T-cell (primary cell): Measurements from ENCODE around the gene ERI3. TPM values are rescaled to one million over a fixed set of nuclear protein-coding genes. Genes with fewer than 3 reads are reported as not detected.

ENCODE experiments used
- ATAC-seq, 4 experiments: fragments of 200-7000 bp in 3 of 4; fragments of 150-1000 bp in 1 of 4; cut with Tn5 transposase; replicated peaks in 1 of 4; 1 replicate in 3 of 4; 2 replicates in 1 of 4; pipeline ENCODE4 v1.10.0; 2021; ENCODE audit warnings: moderate library complexity in 3 of 4, mild to moderate bottlenecking in 2 of 4, moderate number of reproducible peaks in 1 of 4
- CTCF ChIA-PET, 2 donors: fragments of 300-600 bp; sonication (Branson Sonifier 250); formaldehyde crosslinking; loops; one replicate each; lab custom pipeline; 2022; ENCODE audit warnings: antibody characterized with exemption in 2 of 2; lab: Charles Lee
- POLR2A ChIA-PET, 2 donors: fragments of 300-600 bp; sonication (Branson Sonifier 250); formaldehyde crosslinking; loops; one replicate each; lab custom pipeline; 2022; ENCODE audit warnings: antibody characterized with exemption in 2 of 2; lab: Charles Lee
- DNase-seq, 35 experiments: peaks; one replicate each; pipeline versions ENCODE4 v3.0.0 to v3.0.0-alpha.2; 2013 to 2023
- H3K27ac ChIP-seq: one replicate; pipeline ENCODE4 v1.5.1; 2013; ENCODE audit warnings: low read length
- H3K27me3 ChIP-seq, 2 experiments: replicated peaks in 1 of 2; 1 replicate in 1 of 2; 2 replicates in 1 of 2; pipeline versions ENCODE4 v1.6.1 to v1.7.0; 2013; ENCODE audit warnings: low read length in 1 of 2, mixed read lengths in 1 of 2; ENCODE audit not compliant: control insufficient read depth in 2 of 2, insufficient read depth in 2 of 2; ENCODE audit errors: extremely low read depth in 1 of 2
- H3K36me3 ChIP-seq, 2 donors: 1 replicate in 1 of 2; 2 replicates in 1 of 2; pipeline versions ENCODE4 v1.6.1 to v1.7.0; 2013; ENCODE audit warnings: low read length in 1 of 2; ENCODE audit not compliant: control insufficient read depth in 2 of 2, insufficient read depth in 1 of 2; ENCODE audit errors: extremely low read depth in 1 of 2
- H3K4me1 ChIP-seq, 2 experiments: 1 replicate in 1 of 2; 2 replicates in 1 of 2; pipeline versions ENCODE4 v1.6.1 to v1.7.0; 2013; ENCODE audit warnings: low read length in 2 of 2, mixed read lengths in 1 of 2; ENCODE audit not compliant: insufficient read depth in 2 of 2, control insufficient read depth in 1 of 2; ENCODE audit errors: extremely low read depth in 1 of 2
- H3K4me3 ChIP-seq, 2 donors: 1 replicate in 1 of 2; 2 replicates in 1 of 2; pipeline versions ENCODE4 v1.5.1 to v1.7.0; 2013; ENCODE audit warnings: mild to moderate bottlenecking in 2 of 2, low read length in 1 of 2, moderate library complexity in 1 of 2; ENCODE audit not compliant: control insufficient read depth in 1 of 2; ENCODE audit errors: extremely low read depth in 1 of 2
- H3K9me3 ChIP-seq: 2 replicates; pipeline ENCODE4 v1.7.0; 2013
- H3K27ac Mint-ChIP-seq, 2 donors: one replicate each; pipeline ENCODE4 v1.8.0; 2020 to 2021; ENCODE audit warnings: mild to moderate bottlenecking in 2 of 2, mixed read lengths in 2 of 2
- H3K27me3 Mint-ChIP-seq, 2 donors: one replicate each; pipeline ENCODE4 v1.8.0; 2021 to 2022; ENCODE audit warnings: mixed read lengths in 2 of 2
- H3K36me3 Mint-ChIP-seq: one replicate; pipeline ENCODE4 v1.8.0; 2021; ENCODE audit warnings: mixed read lengths
- H3K4me1 Mint-ChIP-seq, 3 donors: one replicate each; pipeline ENCODE4 v1.8.0; 2020 to 2022; ENCODE audit warnings: mixed read lengths in 3 of 3, mild to moderate bottlenecking in 1 of 3
- H3K4me3 Mint-ChIP-seq, 3 donors: one replicate each; pipeline ENCODE4 v1.8.0; 2020 to 2022; ENCODE audit warnings: mild to moderate bottlenecking in 3 of 3, mixed read lengths in 3 of 3, moderate library complexity in 3 of 3
- H3K9me3 Mint-ChIP-seq, 3 donors: one replicate each; pipeline ENCODE4 v1.8.0; 2020 to 2022; ENCODE audit warnings: mixed read lengths in 3 of 3
- whole genome bisulfite sequencing: methylation state at CpG from one replicate; pipeline ENCODE4 v1.1.5; 2013; ENCODE audit warnings: missing lambda C conversion rate; ENCODE audit not compliant: insufficient coverage; 5-methylcytosine and 5-hydroxymethylcytosine counted together
- total RNA-seq, 35 experiments: library from RNA in 6 of 35; stranded (reverse) in 6 of 35; fragments of 120-200 nt in 1 of 35; gene quantifications; one replicate each; pipeline versions ENCODE4 v1.2.1 to v1.2.4 and lab custom pipeline; 2013 to 2026

Gene ERI3
- total RNA-seq, 5 donors from 2014 or later (not counting 1 experiment from before 2014, with no cell fraction given): 29.3 to 39.4 (median 33.0) TPM

DNA sequence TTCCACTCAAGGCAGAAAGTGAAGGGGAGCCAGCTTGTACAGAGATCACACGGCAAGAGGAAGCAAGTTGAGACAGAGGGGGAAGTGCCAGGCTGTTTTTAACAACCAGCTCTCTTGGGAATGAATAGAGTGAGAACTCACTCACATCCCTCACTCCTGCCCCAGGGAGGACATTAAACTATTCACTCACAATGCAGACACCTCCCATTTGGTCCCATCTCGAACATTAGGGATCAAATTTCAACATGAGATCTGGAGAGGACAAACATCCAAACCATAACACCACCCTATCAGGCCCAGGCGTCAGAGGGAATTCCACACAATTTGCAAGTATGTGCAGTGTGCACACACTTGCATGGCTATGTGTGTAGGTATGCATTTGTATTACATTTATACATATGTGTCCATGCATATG is 79.1 kb downstream of the ERI3 start:
- Histone ChIP-seq H3K27me3 (no peaks in the 10 kb centered on the region), H3K27ac (no peak overlapping the region), H3K36me3 (no peaks in the 10 kb centered on the region), H3K9me3 (no peaks in the 10 kb centered on the region), H3K4me1 (peaks cover 3 to 22% of the 10 kb centered on the region in 2 experiments), H3K4me3 (no peak overlapping the region)
- ChIA-PET CTCF (no interaction called here), POLR2A (no interaction called here)
- Mint-ChIP-seq H3K9me3 (no peaks in the 10 kb centered on the region), H3K4me1 (peaks cover 15 to 39% (median 26%) of the 10 kb centered on the region in 3 donors), H3K27me3 (no peaks in the 10 kb centered on the region), H3K4me3 (no peak overlapping the region), H3K36me3 (peaks cover 15% of the 10 kb centered on the region), H3K27ac (no peak overlapping the region)
- no peak for ATAC-seq
- WGBS: 40% methylated on average over 1 of the region's 3 CpGs
- no peak for DNase-seq

DNA sequence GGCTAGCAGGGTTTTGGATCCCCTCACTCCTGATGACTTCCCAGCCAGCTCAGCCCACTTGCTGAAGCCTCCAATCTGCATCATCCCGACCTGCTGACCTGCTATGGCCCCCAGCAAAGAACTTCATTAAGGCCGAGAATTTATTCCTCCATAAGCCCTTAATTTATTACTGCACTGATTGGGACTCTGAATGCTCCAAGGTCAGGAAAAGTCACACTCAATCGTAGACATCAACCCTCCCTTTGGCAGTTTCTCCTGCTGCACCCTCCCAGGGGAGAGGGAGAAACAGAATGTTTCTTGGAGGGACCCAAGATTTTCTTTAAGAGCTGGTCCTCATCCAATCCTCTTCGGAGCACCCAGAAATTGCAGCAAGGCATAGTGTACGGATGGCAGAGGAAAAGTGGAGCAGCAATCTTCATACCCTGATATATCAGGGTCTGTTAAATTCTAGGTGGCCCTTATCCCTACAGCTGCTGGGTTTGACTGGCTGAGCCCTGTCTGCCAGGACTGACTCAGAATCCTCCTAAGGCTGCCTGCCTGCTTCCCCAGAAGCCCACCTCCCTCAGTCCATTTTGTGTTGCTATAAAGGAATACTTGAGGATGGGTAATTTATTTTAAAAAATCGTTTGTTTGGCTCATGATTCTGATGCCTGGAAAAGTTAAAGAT is 79.6 kb downstream of the ERI3 start:
- Histone ChIP-seq H3K9me3 (no peaks in the 10 kb centered on the region), H3K27ac (no peak overlapping the region), H3K4me3 (no peak overlapping the region), H3K36me3 (no peaks in the 10 kb centered on the region), H3K4me1 (peaks cover 3 to 22% of the 10 kb centered on the region in 2 experiments), H3K27me3 (no peaks in the 10 kb centered on the region)
- ChIA-PET POLR2A (no interaction called here), CTCF (no interaction called here)
- H3K27ac Mint-ChIP-seq: no peak overlapping the region
- peaks cover 15 to 34% (median 26%) of the 10 kb centered on the region in 3 donors for H3K4me1 Mint-ChIP-seq
- DNase-seq (no peak), ATAC-seq (no peak)
- WGBS: 88% methylated on average over 3 of the region's 6 CpGs
- peak overlapping the region in 1 of 3 donors; percentile 6 for H3K4me3 Mint-ChIP-seq
- peaks cover 15% of the 10 kb centered on the region for H3K36me3 Mint-ChIP-seq
- no peaks in the 10 kb centered on the region for H3K27me3 Mint-ChIP-seq
- H3K9me3 Mint-ChIP-seq: no peaks in the 10 kb centered on the region

DNA sequence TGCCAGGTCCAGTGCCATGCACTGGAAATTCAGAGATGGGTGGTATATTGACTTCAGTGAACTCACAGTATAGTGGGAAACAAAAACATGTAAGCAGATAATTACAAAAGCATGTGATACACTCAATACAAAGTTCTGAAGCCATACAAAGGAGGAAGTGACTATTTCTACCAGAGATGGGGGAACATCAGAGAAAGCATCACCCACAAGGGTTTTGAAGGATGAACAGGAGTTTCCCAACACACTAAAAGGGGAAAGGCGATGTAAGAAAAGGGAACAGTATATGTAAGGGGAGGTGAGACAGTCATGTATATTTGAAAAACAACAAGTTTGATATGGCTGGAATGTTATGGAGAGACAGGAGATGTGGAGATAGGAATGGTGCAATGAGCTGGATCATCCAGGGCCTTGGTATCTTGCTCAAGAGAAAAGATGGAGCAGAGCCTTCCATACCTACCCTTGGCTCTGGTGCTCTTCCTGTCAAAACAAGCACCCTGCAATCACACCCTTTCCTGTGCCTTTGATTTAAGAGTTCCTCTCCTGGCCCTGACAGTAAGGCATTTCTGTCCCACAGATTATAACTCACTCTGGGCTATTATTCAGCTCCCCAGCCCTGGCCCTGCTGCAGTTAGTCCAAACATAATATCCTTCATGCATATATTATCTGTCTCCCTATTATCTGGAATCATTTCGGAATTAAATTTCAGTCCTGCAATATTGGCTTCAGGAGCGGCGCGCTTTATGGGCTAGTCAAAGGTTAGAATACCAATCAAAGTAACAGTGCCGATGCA is 81.3 kb downstream of the ERI3 start:
- no peaks in the 10 kb centered on the region for H3K36me3 ChIP-seq
- H3K9me3 ChIP-seq: no peaks in the 10 kb centered on the region
- Mint-ChIP-seq H3K27me3 (no peaks in the 10 kb centered on the region), H3K4me1 (peaks cover 16 to 30% (median 22%) of the 10 kb centered on the region in 3 donors), H3K36me3 (peaks cover 10% of the 10 kb centered on the region), H3K9me3 (no peaks in the 10 kb centered on the region), H3K4me3 (peak overlapping the region in 1 of 3 donors; percentile 3), H3K27ac (no peak overlapping the region)
- no peak overlapping the region for H3K27ac ChIP-seq
- no peak overlapping the region for H3K4me3 ChIP-seq
- no peaks in the 10 kb centered on the region for H3K27me3 ChIP-seq
- ATAC-seq (peak in 1 of 4 experiments; percentile 48), DNase-seq (no peak)
- WGBS: 100% methylated on average over 1 of the region's 6 CpGs
- POLR2A ChIA-PET: no interaction called here
- peaks cover 3 to 22% of the 10 kb centered on the region in 2 experiments for H3K4me1 ChIP-seq
- CTCF ChIA-PET: no interaction called here

DNA sequence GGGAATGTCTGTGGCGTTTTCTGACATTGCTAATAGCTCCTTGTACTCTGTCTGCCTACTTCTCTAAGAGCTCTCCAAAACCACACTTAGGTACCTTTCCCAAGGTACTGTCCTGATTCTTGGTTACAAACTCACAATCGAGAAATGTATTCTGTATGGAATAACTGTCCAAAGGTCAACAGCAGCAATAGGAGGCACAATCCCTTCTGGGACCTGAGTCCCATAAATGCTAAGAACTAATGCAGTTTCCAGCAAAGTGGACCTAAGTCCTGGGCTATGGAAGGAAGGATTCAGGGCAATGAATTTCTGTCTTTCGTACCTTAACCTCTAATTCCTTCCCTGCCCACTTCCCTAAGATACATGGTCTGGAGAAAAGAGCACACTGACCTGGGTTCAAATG is 82.1 kb downstream of the ERI3 start:
- POLR2A ChIA-PET: no interaction called here
- Mint-ChIP-seq H3K4me1 (peaks cover 16 to 30% (median 22%) of the 10 kb centered on the region in 3 donors), H3K36me3 (peaks cover 13% of the 10 kb centered on the region), H3K27ac (no peak overlapping the region), H3K9me3 (no peaks in the 10 kb centered on the region), H3K4me3 (no peak overlapping the region), H3K27me3 (no peaks in the 10 kb centered on the region)
- 90% methylated on average over 2 of the region's 3 CpGs for WGBS
- no peak overlapping the region for H3K4me3 ChIP-seq
- CTCF ChIA-PET: no interaction called here
- DNase-seq: no peak
- no peaks in the 10 kb centered on the region for H3K9me3 ChIP-seq
- H3K36me3 ChIP-seq: no peaks in the 10 kb centered on the region
- peaks cover 3 to 22% of the 10 kb centered on the region in 2 experiments for H3K4me1 ChIP-seq
- no peak overlapping the region for H3K27ac ChIP-seq
- ATAC-seq: no peak
- H3K27me3 ChIP-seq: no peaks in the 10 kb centered on the region

DNA sequence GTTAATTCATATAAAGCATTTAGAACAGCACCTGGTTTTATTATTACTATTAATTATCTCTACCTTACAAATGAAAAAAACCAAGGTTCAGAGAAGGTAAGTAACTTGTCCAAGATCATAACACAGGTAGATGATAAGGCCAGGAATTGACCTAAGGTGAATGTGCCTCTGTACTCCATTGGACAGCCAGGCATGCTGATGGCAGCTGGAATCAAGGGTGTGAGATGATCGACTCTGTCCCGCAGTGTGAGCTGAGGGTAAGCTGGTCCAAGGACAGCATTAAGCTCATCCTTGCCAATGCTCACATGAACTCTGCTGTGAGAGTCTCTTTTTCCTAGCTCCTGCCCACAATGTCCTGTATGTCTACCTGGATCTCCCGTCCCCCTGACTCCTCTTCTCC is 83.4 kb downstream of the ERI3 start:
- no peaks in the 10 kb centered on the region for H3K27me3 ChIP-seq
- no peak for DNase-seq
- H3K9me3 ChIP-seq: no peaks in the 10 kb centered on the region
- peak overlapping the region in 1 of 2 donors; percentile 31 for H3K27ac Mint-ChIP-seq
- H3K36me3 Mint-ChIP-seq: peaks cover 14% of the 10 kb centered on the region
- H3K27me3 Mint-ChIP-seq: no peaks in the 10 kb centered on the region
- H3K4me1 ChIP-seq: peaks cover 3 to 22% of the 10 kb centered on the region in 2 experiments
- H3K36me3 ChIP-seq: no peaks in the 10 kb centered on the region
- no peak overlapping the region for H3K4me3 Mint-ChIP-seq
- no peak overlapping the region for H3K4me3 ChIP-seq
- H3K27ac ChIP-seq: no peak overlapping the region
- no CpG with 5 or more reads among the region's 3 CpGs for WGBS
- CTCF ChIA-PET: no interaction called here
- POLR2A ChIA-PET: no interaction called here
- H3K4me1 Mint-ChIP-seq: peaks cover 16 to 30% (median 22%) of the 10 kb centered on the region in 3 donors
- no peak for ATAC-seq
- no peaks in the 10 kb centered on the region for H3K9me3 Mint-ChIP-seq

DNA sequence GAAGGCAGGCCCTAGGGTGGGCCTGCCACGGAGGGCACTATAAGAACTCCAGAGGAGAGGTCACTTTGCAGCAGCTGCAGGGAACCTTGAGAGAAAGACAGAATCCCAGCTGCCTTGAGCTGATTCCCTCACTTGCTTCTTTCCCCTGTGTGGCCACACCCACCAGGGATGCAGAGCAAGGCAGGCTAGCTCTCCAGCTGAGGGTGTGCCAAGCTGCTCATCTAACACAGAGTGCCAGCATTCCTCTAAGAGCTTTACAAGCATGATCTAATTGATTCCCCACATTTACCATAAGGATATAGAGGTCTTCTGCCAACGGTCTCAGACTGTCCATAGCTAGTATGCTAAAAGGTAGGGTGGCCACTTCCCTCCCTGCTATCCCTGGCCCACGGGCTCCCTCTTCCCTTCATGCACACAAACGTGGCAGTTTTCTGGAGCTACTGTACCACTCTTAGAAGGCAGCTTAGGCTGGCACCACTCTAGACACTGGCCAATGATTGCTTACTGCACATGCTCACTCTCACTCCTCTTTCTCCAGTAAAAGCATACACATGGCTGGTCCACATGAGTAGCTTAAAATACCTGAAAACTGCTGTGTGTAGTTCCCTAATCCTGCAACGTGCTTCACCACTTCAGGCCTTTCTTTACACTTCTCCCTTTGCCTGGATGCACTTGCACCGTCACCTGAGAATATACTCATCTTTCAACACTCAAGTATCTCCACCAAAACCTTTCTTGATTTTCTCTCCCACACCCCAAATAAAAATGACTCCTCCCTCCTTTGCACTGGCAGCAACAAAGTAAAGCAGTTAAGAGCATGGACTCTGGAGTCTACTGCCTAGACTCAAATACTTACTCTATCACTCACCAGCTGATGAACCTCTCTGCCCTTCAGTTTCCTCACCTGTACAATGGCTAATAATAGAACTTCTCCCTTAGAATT is 84.1 kb downstream of the ERI3 start:
- Histone ChIP-seq H3K27me3 (no peaks in the 10 kb centered on the region), H3K4me1 (peaks cover 3 to 21% of the 10 kb centered on the region in 2 experiments), H3K9me3 (no peaks in the 10 kb centered on the region), H3K36me3 (no peaks in the 10 kb centered on the region), H3K4me3 (no peak overlapping the region), H3K27ac (no peak overlapping the region)
- Mint-ChIP-seq H3K9me3 (no peaks in the 10 kb centered on the region), H3K36me3 (peaks cover 14% of the 10 kb centered on the region), H3K4me3 (no peak overlapping the region), H3K27ac (no peak overlapping the region), H3K27me3 (no peaks in the 10 kb centered on the region), H3K4me1 (peaks cover 16 to 30% (median 22%) of the 10 kb centered on the region in 3 donors)
- ChIA-PET POLR2A (no interaction called here), CTCF (interaction anchor here in 1 of 2 donors (0.6 kb wide), 1 partner anchor 1240 kb away, joined by 4 read pairs; no protein-coding TSS in a partner anchor)
- 97% methylated on average over 5 of the region's 6 CpGs for WGBS
- ATAC-seq (no peak), DNase-seq (no peak)
